ENCODE results near the gene ATP6V1F.
"Not testable (repeated sequence)": the region's sequence is repeated elsewhere in the genome, so short reads cannot be mapped to it uniquely, and the experiment has no call there.

Gene ATP6V1F

DNA sequence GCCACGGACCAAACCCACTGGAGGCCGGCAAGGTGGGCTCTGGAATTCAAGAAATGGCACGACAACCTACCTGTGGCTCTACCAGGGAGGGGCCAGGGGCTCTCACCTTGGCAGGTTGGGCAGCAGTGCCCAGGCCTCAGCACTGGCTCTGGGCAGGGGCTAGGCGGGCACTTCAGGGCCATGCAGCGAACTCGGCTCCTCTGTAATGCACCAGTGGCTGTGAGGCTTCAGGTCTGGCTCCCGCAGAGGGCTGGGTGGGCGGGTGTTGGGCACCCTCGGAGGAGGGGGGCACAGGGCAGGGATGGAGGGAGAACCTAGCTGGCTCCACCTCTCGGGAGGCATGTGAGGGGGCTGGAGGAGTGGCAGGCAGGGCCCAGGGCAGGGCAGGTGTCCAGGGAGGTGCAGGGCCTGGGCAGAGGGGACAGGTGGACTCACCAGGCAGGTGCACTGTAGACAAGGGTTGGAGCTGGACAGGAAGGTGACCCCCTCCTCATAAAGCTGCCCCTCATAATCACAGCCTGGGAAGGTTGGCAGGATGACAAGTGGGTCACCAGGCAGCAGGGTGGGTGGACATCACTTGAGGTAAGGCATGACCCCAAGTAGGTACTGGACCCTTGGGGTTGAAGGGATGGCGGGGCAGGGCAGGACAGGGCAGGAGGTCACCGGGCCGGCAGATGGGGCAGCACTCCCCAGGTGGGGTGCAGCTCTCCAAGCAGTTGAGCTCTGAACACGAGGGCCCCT is 41.1 kb downstream of the ATP6V1F start:
- DNase-seq: no peak

DNA sequence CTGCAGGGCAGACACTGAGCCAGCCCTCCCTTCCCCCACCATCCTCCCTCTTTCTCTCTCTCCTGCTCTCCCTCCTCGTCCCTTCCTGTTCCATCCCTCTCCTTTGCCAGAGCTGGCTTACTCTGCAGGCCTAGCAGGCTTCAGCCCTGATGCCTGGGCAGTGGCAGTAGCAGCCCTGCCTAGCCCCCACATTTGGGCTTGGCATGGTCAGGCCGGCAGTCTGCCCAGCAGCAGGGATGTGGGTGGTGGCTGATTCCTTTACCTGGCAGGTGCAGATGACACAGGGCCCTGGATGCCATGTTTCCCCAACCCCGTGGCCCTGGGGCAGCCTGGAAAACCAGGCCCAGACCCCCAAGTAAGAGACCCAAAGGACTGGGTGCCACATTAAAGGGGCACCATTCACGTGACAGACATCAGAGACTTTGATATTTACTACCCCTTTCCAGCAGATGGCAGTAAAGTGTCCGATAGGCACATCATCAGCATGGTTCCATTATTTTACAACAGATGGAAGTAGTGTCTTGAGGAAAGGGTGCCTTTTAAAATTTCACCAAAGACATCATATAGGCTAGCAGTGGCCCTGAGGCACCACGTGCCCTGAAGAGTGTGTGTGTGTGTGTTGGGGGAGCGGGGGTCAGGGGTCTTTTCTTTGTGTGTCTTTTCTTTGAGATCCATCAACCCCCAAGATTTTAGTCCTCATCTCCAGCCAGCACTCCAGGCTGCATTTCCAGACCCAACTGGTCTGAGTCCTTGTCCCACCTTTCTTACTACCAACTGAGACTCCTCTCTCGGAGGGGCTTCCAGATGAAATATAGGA is 41.9 kb downstream of the ATP6V1F start:
- DNase-seq: peak; percentile 75 to 87 (median 82)

DNA sequence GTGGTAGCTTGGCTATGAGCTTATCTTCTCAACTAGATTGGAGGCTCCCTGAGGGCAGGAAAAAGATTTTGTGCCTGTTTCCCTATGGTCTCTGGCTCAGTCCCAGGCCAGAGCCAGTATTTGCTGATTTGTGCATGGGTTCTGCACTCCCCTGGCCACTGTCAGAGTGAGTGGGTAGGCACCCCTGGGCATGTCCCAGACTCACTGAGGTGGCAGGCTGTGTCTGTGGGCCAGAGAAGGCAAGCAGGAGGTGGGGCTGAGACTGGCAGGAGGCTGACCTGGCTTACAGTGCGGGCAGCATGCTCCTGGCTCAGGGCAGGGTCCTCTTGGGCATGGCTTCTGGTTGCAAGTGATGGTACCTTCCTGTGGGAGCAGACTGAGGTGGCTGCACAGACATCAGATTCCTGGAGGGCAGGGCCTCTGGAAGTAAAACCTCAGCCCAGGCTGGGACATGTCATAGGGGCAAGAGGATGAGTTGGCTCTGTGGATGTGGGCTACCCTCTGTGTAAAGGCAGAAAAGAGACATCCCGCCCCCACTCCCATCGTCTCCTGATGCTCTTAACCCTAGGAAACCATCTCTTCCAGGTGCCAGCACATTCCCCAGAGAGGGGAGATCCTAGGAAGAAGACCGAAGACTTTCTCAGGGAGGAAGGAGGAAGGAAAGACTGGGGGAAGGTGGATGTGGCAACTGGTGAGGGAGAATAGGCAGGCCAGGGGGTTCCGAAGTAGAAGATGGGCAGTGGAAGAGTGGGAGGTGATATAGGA is 43.5 kb downstream of the ATP6V1F start:
- no peak for DNase-seq

DNA sequence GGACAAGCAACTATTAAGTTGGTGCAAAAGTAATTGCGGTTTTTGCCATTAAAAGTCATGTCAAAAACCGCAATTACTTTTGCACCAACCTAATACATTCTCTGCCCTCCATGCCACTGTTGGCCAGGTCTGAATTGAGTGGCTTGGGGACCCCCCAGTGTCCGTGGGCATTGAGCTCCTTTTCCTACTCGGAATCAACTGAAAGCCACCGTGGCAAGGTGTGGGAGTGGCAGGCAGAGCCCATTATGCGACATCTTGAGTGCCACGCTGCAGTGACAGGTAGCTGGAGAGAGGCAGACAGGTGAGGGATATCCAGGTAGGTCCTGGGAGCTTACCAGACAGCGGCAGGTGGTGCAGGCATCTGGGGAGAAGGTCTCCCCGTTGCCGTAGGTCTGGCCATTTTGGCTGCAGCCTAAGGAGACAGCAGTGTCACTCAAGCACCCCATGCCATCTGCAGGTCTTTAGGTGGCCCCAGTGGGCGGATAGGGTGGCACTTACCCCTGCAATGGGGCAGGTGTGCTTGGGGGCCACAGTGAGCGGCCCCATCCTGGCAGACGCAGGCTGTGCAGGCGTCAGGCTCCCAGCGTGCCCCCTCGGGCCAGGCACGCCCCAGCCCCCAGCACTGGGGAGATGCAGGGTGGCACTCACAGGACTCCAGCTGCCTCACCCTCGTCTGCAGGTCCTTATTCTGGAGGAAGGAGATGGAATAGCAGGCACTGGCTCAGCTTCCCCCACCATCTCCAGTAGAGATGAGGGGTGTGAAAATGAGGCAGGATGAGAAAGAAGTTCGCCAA is 44.3 kb downstream of the ATP6V1F start:
- no peak for DNase-seq

DNA sequence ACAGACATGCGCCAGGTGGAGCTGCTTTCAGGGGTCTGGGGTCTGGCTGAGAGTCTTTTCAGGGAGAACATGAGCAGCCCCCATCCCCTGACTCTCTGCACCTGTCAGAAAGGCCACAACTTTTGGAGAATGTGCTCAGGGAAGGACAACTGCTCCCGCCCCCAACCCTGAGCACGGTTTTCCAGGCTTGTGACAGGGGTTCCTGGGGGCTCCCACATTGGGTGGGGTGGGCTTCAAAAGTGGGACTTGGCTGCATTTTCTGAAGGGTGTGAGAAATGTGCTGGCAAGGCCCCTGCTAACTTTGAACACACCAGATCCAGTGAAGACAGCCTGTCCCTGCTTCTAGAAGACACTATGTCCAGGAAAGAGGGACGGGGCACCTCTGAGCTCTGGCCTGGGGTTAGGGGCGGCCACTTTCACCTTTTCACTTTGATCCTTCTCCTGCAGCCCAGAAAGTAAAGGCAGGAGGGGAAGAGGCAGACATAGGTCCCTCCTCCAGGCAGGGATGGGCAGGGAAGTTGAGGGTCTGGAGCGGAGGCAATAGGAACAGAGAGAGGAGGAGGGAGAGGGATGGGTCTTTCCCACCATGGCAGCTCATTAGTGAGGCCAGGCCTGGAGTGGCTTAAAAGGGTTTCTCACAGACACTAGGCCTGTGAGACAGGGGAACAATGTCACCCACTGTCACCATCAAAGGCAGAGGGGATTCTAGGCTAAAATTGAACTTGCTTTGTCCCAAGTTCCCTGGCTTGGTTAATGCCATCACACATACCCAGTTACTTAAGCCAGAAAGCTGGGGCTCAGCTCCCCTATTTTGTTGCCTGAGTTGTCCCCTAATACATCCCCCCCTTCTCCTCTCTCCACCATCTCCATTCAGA is 46.3 kb downstream of the ATP6V1F start:
- DNase-seq: no peak

DNA sequence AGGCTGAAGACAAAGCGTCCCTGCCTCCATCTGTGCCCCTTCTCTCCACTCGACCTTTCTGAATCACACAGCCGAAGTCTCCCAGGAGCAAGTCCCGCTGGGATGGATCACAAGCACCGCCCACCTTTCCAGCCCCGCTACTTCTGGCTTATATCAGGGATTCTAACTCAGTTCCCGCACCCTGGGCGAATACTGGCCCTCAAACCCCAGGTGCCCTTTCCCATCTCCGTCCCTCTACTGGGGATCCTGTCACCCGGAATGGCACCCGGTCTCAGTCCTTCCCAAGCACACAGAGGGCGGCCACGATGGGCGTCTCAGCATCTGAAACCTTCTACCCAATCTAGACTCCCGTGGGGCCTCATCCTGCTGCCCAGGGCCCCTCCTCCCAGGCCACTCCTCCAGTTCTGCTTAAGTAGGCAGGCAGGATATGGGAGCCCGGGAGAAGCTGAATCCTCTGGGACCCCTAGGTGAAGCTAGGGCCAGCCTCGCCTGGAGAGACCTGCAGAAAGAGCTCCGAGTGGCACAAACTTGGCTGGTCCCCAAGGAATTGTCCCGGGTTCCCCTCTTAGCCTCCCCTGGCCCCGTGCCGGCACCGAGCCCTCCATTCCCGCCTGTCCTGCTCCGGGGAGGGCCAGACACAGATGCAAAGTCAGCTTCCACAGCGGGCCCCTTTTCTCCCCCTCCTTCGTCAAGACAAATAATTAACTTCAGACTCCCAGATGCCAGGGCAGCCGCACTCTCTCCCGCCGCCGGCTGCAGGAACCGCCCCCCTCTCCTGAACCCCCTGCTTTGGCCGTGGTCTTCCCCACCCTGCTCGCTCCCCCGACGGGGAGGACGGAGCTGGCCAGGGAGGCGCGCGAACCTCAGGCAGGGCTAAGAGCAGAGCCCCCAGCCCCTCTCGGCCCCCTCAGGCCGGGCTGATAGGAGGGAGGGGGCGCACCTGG is 47.2 kb downstream of the ATP6V1F start:
- DNase-seq: no peak

DNA sequence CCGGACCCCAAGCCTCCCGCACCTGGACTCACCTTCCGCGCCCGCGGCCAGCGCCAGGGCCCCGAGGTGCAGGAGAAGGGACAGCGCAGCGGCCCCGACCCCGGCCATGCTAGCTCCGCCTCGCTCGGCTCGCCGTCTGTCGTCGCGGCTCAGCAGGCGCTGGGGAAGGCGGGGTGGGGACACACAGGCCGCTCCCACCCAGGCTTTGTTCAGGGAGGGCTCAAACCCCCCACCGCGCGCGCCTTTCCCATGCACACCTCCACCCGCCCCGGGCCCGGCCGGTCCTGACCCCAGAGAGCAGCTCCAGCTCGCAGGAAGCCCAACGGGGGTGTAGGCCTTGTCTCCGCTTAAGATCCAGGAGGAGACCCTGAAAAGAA is 47.9 kb downstream of the ATP6V1F start, which contains the start of gene KCP:
Gene KCP, minus strand, starts transcription at position 141 of the 377 bp plus-strand sequence. Its CDS starts 33 bp downstream, at position 108.
- DNase-seq: no peak

DNA sequence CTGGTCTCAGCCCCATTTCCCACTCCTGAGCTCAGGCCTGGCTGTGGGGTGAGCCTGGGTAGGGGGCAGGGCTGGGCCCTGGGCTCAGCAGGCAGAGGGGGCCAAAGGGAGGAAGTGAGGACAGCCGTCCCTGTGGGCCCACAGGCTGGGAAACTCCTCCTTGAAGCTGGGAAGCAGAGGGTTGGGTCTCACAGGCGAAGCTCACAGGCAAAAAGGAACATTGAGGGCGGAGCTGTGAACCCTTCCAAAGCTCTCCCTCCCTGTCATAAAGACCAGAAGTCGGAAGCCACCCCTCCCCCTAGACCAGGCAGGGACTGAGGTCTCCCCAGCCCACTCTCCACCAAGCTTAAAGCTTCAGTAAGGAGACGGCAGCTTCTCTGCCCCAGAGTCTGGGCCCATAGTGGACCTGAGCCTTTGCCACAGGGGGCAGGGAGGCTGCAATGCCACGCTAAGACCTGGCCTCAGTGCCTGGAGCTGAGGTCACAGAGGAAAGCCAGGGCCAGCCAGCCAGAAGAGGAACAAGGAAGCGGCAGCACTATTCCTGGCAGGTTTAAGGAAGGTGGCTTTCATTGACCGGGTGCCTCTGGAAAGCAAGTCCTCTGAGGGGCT is 48.9 kb downstream of the ATP6V1F start:
- DNase-seq: peak; percentile 36 to 56 (median 41)

DNA sequence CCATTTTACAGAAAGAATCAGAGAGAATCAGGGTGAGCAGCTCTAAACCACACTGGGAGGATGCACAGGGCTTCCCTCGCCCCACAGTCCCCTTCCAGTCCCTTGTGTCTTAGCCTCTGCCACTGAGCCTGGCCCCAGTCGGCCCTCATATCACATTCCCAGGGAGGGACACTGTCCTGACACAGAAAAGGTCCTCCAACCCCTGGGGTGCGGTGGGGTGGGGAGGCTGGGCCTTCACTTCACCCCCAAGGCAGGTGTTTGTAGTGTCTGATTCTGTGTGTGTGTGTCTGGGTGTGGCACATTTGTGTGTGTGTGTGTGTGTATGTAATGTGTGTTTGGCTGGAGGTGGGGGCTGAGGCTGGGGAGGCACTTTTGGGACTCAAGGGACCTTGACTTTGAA is 49.6 kb downstream of the ATP6V1F start:
- no peak for DNase-seq

DNA sequence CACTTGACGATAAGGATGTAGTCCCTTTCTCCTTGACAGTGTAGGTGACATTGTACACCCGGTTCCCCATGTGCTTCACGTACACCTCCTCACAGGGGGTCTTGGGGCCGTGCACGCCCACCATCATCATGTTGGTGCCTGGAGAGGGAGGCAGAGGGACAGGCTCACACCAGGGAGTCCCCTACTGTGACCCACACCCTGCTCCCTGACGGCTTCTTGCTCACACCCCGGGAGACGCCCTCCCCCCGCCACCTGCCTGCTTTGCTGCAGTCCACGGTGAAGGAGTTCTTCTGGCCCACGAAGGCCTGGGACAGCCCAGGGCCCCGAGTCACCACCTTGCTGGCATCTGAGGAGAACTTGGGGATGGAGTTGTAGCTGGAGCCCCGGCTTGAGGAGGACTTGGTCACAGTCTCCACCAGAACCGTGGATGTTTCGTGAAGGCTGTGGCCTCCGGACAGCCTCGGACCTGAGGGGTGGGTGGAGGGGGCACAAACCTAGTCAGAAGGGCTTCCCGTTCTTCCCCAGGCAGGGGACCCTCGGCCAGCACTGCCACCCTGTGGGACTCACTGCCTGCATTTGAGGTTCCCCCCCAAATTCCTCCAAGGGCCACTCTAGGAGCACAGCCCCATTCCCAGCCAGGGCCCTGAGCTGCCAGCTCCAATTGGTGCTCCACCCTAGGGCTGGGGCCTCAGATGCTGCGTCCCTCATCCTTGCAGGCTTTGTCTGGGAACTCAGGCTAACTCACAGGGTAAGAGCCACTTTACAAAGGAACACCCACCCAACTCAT is 50.2 kb downstream of the ATP6V1F start:
- DNase-seq: not testable (repeated sequence)

DNA sequence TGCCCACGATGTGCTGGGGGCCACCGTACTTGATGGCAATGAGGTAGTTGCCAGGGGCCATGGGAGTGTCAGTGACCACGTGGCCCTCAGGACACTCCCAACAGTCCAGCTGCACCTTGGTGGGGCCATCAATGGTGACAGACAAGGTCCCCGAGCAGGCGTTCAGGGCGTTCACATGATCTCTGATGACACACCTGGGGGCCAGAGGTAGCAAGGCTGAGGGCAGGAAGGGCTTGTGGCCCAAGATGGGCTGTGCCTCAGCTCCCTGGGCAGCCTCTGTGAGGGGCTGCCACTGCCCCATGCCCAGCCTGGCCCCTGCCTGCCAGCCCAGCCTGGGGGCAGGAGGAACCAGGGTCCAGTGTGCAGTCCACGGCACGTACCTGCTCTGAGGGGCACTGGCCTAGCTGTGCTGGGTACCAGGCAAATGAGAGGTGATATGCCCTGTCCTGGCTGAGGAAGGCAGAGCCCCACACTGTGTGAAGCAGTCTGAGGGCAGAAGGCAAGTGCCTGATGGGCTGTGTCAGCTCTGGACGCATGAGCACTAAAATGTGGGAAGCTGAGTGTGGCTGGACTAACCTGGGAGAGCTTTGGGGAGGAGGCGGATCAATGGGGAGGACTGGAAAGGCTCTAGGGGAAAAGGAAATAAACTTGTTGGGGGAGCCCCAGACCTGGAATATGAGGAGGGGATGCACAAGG is 51.4 kb downstream of the ATP6V1F start:
- no peak for DNase-seq

DNA sequence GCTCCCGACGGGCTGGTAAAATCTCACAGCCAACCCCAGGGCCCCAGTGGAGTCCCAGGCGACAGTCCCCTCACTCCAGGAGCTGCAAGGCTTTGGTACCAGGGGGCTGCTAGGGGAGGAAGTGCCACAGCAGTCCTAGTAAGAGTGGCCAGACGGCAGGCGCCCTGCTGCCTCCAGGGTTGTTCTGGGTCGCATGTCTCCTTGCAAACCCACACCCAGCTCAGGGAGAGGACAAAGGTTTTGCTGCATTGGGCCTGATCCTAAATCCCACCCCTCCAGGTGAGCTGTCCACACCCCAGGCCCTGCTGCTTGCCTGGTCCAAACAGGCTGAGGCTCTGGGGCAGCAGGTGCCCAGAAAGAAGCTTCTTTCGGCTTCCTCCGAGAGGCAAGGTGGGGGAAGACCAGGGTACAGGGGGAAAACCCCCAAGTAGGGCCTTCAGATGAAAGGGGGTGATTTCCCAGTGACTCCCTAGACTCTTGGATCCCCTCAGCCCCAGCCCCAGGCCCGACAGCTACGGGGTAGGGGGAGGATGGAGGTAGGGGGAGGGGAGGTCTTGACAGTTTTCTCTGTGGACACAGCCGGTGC is 52.0 kb downstream of the ATP6V1F start:
- no peak for DNase-seq

DNA sequence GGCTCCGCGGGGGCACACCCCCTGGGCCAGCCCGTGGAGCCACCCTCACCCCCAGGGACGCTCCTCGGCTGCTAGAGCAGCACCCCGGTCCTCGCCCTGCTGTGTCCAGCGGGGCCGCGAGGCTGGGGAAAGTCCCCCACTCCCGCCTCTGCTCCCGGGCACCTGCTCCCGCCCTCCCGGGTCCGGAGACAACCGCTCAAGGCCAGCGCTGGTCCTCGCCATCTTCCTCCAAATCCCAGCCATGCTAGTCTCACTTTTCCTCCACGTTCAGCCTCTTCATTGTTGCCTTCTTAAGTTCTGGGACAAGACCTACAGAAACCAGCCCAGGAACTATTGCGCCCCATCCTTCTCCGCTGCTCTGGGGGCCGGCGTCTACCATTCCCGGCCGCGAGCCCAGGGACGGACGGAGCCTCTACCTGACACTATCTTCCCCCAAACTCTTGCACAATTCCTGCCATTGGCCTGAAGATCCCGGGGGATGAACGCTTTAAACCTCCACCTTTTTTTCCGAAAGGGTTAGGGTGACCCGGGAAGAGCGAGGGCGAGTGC is 52.7 kb downstream of the ATP6V1F start:
- peak in 2 of 3 donors; percentile 26 to 60 for DNase-seq

Data from suppressor macrophage treated with lipopolysaccharide for 1 hour (primary cell).